Measurements from ENCODE around the gene NPAT.
"Not testable (repeated sequence)": the region's sequence is repeated elsewhere in the genome, so short reads cannot be mapped to it uniquely, and the experiment has no call there.

NPAT gene

GRCh38 chr11:108218912-108219783, 3.3 kb downstream of the NPAT start:
- no peak for DNase-seq

DNA sequence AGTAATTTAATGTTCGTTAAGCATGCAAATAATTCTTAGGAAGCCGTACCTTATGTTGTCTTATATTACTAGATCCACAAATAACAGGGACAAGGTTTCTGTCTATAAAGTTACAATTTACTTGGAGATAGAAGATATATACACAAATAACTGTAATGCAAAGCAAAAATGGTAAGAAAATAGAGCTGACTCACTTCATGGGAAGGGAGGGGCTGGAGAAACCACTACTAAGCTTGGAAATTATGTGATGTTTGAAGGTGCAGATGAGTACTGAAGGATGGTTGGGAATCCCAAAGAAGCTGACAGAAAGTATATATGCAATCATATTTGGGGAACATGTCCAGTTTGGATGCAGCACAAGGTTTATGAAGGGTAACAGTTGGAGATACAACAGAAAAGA, 4.0 kb downstream of the NPAT start:
- DNase-seq, result no peak

DNA sequence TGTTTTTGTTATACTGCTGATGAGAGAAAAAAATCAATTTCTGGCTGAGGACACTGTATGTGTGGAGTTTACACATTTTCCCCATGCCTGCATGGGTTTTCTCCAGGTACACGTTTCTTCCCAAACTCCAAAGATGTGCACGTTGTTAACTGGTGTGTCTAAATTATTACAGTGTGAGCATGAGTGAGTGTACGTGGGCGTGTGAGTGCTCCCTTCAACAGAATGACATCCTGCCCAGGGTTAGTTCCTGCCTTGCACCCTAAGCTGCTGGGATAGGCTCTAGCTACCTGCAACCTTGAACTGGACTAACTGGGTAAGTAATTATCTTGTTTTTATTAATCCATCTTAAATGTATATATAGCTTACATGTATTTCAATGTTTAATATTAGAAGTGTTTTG, 5.5 kb downstream of the NPAT start:
- DNase-seq, result no peak

GRCh38 chr11:108213784-108214183, 8.7 kb downstream of the NPAT start:
- no peak for DNase-seq

DNA sequence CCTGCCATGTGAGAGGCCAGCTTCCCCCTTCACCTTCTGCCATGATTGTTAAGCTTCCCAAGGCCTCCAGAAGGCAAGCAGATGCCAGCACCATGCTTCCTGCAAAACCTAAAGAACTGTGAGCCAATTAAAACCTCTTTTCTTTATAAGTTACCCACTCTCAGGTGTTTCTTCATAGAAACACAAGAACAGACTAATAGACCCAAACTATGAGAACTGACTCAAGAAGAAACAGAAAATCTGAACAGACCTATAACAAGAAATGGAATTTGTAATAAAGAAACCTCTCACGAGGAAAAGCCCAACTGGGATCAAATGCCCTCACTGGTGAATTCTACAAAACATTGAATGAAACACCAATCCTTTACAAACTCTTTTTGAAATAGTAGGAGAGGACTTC, 12.0 kb downstream of the NPAT start:
- DNase-seq, result no peak

DNA sequence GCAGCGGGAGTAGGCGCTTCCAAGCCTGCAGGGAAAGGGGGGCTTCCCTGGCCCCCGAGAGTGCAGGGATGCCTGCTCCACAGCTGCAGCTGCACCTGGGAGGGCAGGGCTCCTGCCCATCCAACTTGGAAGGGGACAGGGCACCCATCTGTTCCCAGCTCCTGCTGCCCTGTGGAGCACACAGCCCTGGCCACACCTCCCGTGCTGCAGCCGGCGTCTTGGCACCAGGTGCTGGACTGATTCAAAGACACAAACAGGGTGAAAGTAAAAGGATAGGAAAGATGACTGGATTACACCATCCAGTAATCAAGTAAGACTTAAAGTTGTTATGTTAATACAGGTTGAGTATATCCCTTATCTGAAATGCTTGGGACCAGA, 14.8 kb downstream of the NPAT start:
- no peak for DNase-seq

DNA sequence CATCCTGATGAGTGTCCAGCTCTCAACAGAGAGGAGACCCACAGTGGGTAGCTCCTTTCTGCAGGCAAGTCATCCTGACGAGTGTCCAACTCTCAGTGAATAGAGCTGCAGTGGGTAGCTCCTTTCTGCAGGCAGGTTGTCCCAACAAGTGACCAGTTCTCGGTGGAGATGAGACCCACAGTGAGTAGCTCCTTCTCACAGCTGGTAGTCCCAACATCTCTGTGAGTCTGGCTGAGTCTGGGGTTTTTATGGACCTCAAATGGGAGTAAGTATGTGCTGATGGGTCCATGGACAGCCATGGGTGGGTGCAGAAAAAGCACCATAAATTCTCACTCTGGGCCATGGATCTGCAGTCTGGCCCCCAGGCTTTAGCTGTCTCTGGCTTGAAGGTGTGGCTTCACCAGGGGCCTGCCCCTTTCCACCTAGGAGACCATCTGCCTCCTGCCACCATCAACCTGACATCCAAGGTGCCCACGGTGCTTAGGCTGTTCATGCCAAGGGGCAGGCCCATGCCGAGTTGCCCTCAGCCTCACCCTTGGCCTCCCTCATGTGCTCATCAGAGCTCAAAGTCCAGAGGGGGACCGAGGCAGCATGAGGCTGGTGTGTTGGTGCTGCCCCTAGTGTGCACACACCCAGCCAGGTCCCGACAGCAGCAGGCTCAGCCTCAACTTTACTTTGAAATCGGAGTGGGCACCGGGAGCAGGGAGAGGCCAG, 15.3 kb downstream of the NPAT start:
- DNase-seq, result no peak

DNA sequence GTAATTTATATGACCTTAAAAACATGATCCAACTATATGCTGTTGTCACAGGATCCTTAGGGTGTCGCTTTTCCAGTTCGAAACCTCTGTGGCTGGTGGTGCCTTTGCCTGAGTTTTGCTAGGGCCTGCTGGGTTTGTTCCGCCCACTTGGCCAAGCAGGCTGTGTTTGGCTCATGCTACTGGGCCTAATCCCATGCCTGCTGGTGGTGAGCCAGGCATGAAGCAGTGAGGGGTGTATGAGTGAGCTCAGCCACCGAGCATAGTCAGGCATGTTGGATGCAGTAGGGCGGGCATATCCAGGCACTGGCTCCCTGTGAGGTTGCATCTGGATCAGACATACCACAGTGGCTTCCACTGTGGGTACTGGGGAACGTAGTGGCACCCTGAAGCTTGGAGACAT, 16.3 kb downstream of the NPAT start:
- no peak for DNase-seq

DNA sequence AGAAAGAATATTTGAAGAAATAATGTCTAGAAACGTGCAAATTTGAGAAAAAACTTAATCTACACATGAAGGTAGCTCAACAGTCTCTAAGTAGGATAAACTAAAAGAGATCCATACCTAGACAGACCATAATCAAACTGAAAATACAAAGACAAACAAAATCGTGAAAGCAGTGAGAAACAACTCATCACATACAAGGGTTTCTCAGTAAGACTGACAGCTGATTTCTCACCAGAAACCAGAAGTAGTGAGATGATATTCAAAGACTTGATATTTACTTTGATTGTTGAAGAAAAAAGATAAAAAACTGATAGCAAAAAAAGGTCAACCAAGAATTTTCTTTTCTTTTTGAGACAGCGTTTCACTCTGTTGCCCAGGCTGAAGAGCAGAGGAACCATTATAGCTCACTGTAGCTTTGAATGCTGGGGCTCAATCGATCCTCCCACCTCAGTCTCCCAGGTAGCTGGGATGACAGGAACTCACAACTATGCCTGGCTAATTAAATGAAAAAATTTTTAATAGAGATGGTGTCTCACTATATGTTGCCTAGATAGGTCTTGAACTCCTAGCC, 17.4 kb downstream of the NPAT start:
- DNase-seq, result no peak

DNA sequence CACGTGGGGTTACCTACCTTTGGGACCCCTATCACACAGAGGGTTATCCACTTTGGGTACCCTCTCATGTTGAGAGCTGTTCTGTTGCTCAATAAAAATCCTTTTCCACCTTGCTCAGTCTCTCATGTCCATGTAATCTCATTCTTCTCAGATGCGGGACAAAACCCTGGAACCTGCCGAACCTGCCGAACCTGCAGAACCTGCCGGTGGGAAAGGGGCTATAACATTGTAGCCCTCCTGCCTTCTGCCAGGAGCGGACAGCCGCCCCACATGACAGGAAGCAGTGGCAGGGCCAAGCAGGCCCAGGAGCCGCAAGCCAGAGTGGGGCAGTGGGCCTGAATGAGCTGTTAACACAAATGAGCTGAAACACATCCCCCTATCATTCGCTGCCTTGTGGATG, 18.1 kb downstream of the NPAT start:
- DNase-seq, result no peak

GRCh38 chr11:108203075-108203474, 19.4 kb downstream of the NPAT start:
- no peak for DNase-seq

- peak in 1 of 5 donors; percentile 69 for DNase-seq
Measured at GRCh38 chr11:108199446-108200321, 22.8 kb downstream of the NPAT start.

- no peak for DNase-seq
Measured at GRCh38 chr11:108198833-108199232, 23.6 kb downstream of the NPAT start.

GRCh38 chr11:108197351-108197750, 25.1 kb downstream of the NPAT start:
- DNase-seq, result peak in 1 of 5 donors; percentile 12

- DNase-seq, result peak in 1 of 5 donors; percentile 44
Measured at GRCh38 chr11:108196901-108197300, 25.5 kb downstream of the NPAT start.

DNA sequence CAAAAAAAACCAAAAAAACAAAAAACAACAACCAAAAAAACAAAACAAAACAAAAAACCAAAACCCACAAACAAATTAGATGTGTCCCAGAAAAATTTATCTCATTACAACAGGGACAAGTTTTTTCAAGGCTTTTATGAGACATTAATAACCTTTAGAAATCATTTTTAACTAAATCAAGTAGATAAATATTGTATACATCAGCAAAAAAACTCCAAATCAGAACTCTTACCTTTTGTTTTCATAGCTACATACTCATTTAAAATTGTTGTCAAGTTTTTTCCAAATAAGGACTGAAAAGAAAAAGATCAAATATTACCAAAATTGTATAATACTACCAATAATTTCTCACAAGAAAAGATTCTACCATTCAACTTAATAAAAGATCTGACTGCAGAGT, 28.7 kb downstream of the NPAT start:
- no peak for DNase-seq

- no peak for DNase-seq
Measured at GRCh38 chr11:108177570-108177969, 44.9 kb downstream of the NPAT start.

GRCh38 chr11:108170184-108170583, 52.3 kb downstream of the NPAT start:
- DNase-seq, result peak in 1 of 5 donors; percentile 12

DNA sequence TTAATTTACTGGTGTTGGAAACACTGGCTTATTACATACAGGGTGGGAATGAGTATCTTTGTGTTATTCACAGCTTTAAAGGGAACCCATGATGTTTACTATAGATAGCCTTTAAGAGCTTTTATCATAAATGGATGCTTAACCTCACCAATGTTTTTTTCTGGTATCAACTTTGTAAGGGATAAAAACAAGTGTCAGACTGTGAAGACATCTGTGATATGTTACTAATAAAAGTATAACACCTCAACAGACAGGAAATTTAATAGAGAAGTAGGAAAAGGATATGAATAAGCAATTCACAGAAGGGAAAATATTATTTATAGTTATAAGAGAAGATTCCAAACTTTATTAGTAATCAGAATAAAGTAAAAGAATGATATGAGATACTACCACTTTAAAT, 54.8 kb downstream of the NPAT start:
- no peak for DNase-seq

DNA sequence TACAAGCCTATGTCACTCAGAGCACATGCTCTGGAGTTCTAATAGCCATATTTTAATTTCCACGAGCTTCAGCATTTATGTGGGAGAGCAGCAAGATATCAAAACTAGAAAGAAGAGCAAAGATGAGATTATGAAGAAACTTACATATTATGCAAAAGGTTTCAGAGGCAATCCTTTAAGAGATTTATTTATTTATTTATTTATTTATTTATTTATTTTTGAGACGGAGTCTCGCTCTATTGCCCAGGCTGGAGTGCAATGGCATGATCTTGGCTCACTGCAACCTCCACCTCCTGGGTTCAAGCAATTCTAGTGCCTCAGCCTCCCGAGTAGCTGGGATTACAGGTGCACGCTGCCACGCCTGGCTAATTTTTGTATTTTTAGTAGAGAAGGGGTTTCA, 59.6 kb downstream of the NPAT start:
- not testable (repeated sequence) for DNase-seq

DNA sequence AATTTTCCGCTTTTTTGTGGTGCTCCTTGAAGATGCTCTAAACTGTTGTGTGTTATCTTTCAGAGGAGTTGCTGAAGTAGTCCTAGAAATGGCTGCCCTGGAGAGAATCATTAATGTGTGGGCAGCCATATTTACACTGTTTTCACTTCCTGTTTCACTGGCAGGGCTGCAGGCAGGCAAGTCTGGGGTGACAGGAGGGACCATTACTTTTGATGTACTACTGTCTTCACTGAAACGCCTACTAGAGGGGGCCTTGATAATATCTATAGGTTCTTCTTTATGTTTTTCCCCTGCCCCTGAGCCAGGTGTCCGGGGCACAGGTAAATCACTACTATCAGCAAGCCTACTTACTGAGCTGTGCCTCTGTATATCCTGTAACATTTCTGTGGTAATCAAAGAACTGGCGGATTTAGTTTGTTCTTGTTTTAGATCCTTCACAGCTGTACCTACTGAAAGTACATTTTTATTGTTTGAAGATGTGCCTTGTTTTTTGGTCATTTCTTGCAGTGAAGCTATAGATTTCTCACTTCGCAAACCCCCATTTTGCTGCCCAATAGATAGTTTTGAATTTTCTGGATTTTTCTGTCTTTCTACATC, 61.4 kb downstream of the NPAT start:
- peak in 1 of 5 donors; percentile 6 for DNase-seq

DNA sequence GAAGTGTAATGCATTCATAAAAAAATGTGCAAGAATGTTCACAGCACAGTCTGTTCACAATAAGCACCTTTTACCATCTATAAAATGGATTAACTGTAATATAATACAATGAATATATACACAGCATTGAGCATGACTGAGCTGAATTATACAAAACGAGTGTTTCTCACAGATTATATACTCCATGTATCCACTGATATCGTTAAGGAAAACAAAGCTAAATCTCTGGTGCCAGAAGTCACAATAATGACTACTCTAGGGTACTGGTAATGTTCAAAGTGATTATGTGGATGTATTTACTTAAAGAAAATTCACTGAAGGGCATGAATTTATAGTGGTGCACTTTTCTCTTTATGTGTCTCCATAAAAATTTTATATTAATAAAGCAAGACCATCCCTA, 67.8 kb downstream of the NPAT start:
- DNase-seq, result no peak
